SK-N-SH (cell line): ENCODE results near the gene FNDC10. TPM values are rescaled to one million over a fixed set of nuclear protein-coding genes. Genes with fewer than 3 reads are reported as not detected.

Experiments used
- CTCF ChIA-PET: fragments of 300-600, 350-600 bp; formaldehyde crosslinking; extraction: SDS; loops from one replicate; lab custom pipeline; 2021; lab: Yijun Ruan, JAX
- POLR2A ChIA-PET: fragments of 350-600 bp; sonication (Branson Sonifier 250); formaldehyde crosslinking; extraction: SDS; loops from one replicate; lab custom pipeline; 2020; ENCODE audit warnings: antibody characterized with exemption, inconsistent platforms; lab: Yijun Ruan, JAX
- DNase-seq: peaks from one replicate; pipeline ENCODE4 v3.0.0; 2012
- H2AFZ ChIP-seq: fragments of 200-600 bp; sonication (generic); 2 replicates; pipeline ENCODE4 v1.8.1; 2016; ENCODE audit warnings: antibody characterized with exemption, mild to moderate bottlenecking, low read depth
- H3F3A ChIP-seq: fragments of 200-600 bp; sonication (generic); replicated peaks from 2 replicates; pipeline ENCODE3; 2016; ENCODE audit warnings: antibody characterized with exemption, mild to moderate bottlenecking; ENCODE audit not compliant: insufficient read depth
- H3K27ac ChIP-seq, 2 experiments: fragments of 200-500 bp in 1 of 2; fragments of 200-600 bp in 1 of 2; sonication (Bioruptor generic) in 1 of 2; sonication (generic), shearing (Covaris generic) in 1 of 2; 2 replicates each; pipeline versions ENCODE4 v1.5.1 to v1.6.1; 2014 to 2016; ENCODE audit warnings: low read depth in 2 of 2, inconsistent platforms in 1 of 2, low read length in 1 of 2, mild to moderate bottlenecking in 1 of 2, mixed read lengths in 1 of 2
- H3K27me3 ChIP-seq: fragments of 200-600 bp; sonication (generic), shearing (Covaris generic); 2 replicates; pipeline ENCODE4 v1.6.1; 2016; ENCODE audit warnings: mixed run types; ENCODE audit not compliant: insufficient read depth
- H3K36me3 ChIP-seq, 2 experiments: fragments of 200-500 bp in 1 of 2; fragments of 200-600 bp in 1 of 2; sonication (Bioruptor generic) in 1 of 2; sonication (generic) in 1 of 2; replicated peaks in 1 of 2; 2 replicates each; pipeline versions ENCODE3 to v1.5.1; 2014 to 2016; ENCODE audit warnings: low read length in 1 of 2, mild to moderate bottlenecking in 1 of 2; ENCODE audit not compliant: insufficient read depth in 2 of 2, control insufficient read depth in 1 of 2
- H3K4me1 ChIP-seq, 2 experiments: fragments of 200-500 bp in 1 of 2; fragments of 200-600 bp in 1 of 2; sonication (Bioruptor generic) in 1 of 2; sonication (generic), shearing (Covaris generic) in 1 of 2; 2 replicates each; pipeline versions ENCODE4 v1.5.1 to v1.6.1; 2014 to 2016; ENCODE audit warnings: low read depth in 1 of 2, low read length in 1 of 2, mixed run types in 1 of 2; ENCODE audit not compliant: insufficient read depth in 2 of 2, control insufficient read depth in 1 of 2
- H3K4me2 ChIP-seq: fragments of 200-600 bp; sonication (generic), shearing (Covaris generic); 2 replicates; pipeline ENCODE4 v1.6.1; 2017; ENCODE audit warnings: mixed run types
- H3K4me3 ChIP-seq, 2 experiments: fragments of 200-500 bp in 1 of 2; fragments of 200-600 bp in 1 of 2; sonication (Bioruptor generic) in 1 of 2; sonication (generic), shearing (Covaris generic) in 1 of 2; 2 replicates each; pipeline versions ENCODE4 v1.5.1 to v1.8.1; 2014 to 2016; ENCODE audit warnings: low read depth in 2 of 2, inconsistent platforms in 1 of 2, low read length in 1 of 2, mild to moderate bottlenecking in 1 of 2, mixed read lengths in 1 of 2, moderate library complexity in 1 of 2
- H3K79me2 ChIP-seq: fragments of 200-600 bp; sonication (generic); 2 replicates; pipeline ENCODE4 v1.8.1; 2017; ENCODE audit warnings: mild to moderate bottlenecking; ENCODE audit not compliant: insufficient read depth
- H3K9ac ChIP-seq: fragments of 200-600 bp; sonication (generic); 2 replicates; pipeline ENCODE4 v1.6.1; 2017; ENCODE audit warnings: mixed run types
- H3K9me2 ChIP-seq: fragments of 200-600 bp; sonication (generic); 2 replicates; pipeline ENCODE4 v1.6.1; 2017; ENCODE audit warnings: mixed run types
- H3K9me3 ChIP-seq: fragments of 200-600 bp; sonication (generic); 2 replicates; pipeline ENCODE4 v1.6.1; 2017; ENCODE audit warnings: mixed run types, mild to moderate bottlenecking, moderate library complexity
- H4K20me1 ChIP-seq: fragments of 200-600 bp; sonication (generic); 2 replicates; pipeline ENCODE4 v1.6.1; 2017; ENCODE audit warnings: mild to moderate bottlenecking, mixed run types; ENCODE audit not compliant: insufficient read depth
- MXI1 ChIP-seq: IDR thresholded peaks from 2 replicates; pipeline ENCODE4 v1.6.1; 2012; ENCODE audit warnings: mild to moderate bottlenecking, low read depth, low read length, improper control_type of control experiment
- NFIC ChIP-seq: IDR thresholded peaks from 2 replicates; pipeline ENCODE4 v1.4.0; 2012; ENCODE audit warnings: borderline replicate concordance
- TAF1 ChIP-seq: IDR thresholded peaks from 2 replicates; pipeline ENCODE4 v1.6.1; 2012; ENCODE audit warnings: low read depth, mild to moderate bottlenecking, low read length, moderate library complexity, borderline replicate concordance
- TEAD4 ChIP-seq: IDR thresholded peaks from 2 replicates; pipeline ENCODE4 v1.4.0; 2012; ENCODE audit warnings: mild to moderate bottlenecking, borderline replicate concordance; ENCODE audit not compliant: insufficient read depth
- YY1 ChIP-seq: IDR thresholded peaks from 2 replicates; pipeline ENCODE4 v1.4.0; 2012; ENCODE audit warnings: low read depth, mild to moderate bottlenecking
- WGBS: methylation state at CpG from one replicate; pipeline ENCODE4 v1.1.6; 2017; ENCODE audit warnings: low lambda C conversion rate; 5-methylcytosine and 5-hydroxymethylcytosine counted together
- polyA plus RNA-seq, 3 experiments: library from polyadenylated mRNA; depleted of rRNA; stranded (reverse); fragments of >200 nt; gene quantifications; 2 replicates each; pipeline ENCODE4 v1.2.3, GENCODE V29; 2012
- TF ChIP-seq, protein P1 (sequence below): IDR thresholded peaks from 2 replicates; pipeline ENCODE4 v1.4.0; 2012; ENCODE audit warnings: low read depth
- TF ChIP-seq, protein P2 (sequence below): IDR thresholded peaks from 2 replicates; pipeline ENCODE4 v1.4.0; 2012; ENCODE audit warnings: low read depth, borderline replicate concordance
- TF ChIP-seq, protein P3 (sequence below): fragments of 150-350 bp; IDR thresholded peaks from 2 replicates; pipeline ENCODE4 v1.6.1; 2017; ENCODE audit warnings: antibody characterized with exemption, low read length, low read depth, borderline replicate concordance
- TF ChIP-seq, protein P4 (sequence below): fragments of 200-600 bp; sonication (generic); IDR thresholded peaks from 2 replicates; pipeline ENCODE4 v1.6.1; 2017; ENCODE audit warnings: antibody characterized with exemption, mild to moderate bottlenecking, moderate library complexity

The FNDC10 gene
- polyA plus RNA-seq, 1 of the 3 experiments (the other 2 are of a cell fraction): 6.7 TPM

DNA sequence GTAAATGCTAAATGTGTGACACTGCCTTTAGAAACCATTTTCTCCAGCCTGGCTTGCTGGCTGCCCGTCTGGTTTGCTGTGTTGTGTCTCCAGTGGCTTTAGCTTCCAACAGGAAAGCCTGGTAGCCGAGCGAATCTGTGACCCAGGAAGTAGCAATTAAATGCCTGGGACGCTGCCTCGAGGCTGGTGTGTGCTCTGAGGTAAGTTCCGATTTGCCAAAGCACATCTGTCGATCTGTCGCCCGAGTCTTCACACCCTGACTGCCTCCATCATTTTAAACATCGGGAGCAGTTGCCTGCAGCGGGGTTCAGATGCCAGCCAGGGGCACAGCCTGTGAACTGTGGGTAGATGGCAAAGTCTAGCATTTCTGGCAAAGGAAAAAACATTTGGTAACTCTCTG lies 17.6 kb upstream of the FNDC10 start:
- no peaks in the 10 kb centered on the region for H3K9me2 ChIP-seq
- peaks cover 49% of the 10 kb centered on the region for H3K79me2 ChIP-seq
- peak overlapping the region; percentile 90; the same call in 1 of the 2 replicates for H3K4me2 ChIP-seq
- peaks cover 0 to 18% of the 10 kb centered on the region in 2 experiments; a peak in 1 of 4 replicates for H3K4me1 ChIP-seq
- ChIA-PET POLR2A (no interaction called here), CTCF (interaction anchor here (0.6 kb wide), 1 partner anchor 211 kb away, joined by 3 read pairs; no protein-coding TSS in a partner anchor)
- H3K9ac ChIP-seq: no peak overlapping the region
- H3K4me3 ChIP-seq: no peak overlapping the region
- H3K36me3 ChIP-seq: peaks cover 3 to 7% of the 10 kb centered on the region in 2 experiments
- no peaks in the 10 kb centered on the region for H3K27me3 ChIP-seq
- no peaks in the 10 kb centered on the region for H3F3A ChIP-seq
- no peak for TF ChIP-seq YY1
- no peak for TF ChIP-seq TEAD4
- TF ChIP-seq, protein P1, sequence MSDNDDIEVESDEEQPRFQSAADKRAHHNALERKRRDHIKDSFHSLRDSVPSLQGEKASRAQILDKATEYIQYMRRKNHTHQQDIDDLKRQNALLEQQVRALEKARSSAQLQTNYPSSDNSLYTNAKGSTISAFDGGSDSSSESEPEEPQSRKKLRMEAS: no peak
- TF ChIP-seq, protein P2, sequence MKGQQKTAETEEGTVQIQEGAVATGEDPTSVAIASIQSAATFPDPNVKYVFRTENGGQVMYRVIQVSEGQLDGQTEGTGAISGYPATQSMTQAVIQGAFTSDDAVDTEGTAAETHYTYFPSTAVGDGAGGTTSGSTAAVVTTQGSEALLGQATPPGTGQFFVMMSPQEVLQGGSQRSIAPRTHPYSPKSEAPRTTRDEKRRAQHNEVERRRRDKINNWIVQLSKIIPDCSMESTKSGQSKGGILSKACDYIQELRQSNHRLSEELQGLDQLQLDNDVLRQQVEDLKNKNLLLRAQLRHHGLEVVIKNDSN: no peak
- 95% methylated on average over 10 of the region's 11 CpGs for WGBS
- no peak overlapping the region for H3K27ac ChIP-seq
- no peak for DNase-seq
- H2AFZ ChIP-seq: no peak overlapping the region
- peaks cover 10% of the 10 kb centered on the region for H4K20me1 ChIP-seq
- no peaks in the 10 kb centered on the region for H3K9me3 ChIP-seq

DNA sequence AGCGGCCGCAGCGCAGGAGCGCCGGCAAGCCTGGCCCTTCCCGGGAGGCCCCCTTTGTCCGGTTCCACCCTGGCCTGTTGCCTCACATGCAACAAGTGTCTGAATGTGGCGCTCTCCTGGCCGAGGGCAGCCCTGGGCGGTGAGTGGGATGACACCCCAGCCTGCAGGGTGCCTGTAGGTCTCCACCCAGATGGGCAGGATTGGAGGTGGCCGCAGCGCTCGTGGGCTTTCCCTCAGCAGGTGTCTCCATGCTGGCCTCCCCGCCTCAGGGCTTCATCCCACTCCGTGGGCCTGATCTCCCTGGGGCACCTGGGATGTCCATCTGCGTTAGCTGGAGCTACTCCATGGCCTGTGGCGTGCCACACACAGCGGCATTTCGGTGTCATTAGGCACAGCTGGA lies 16.9 kb upstream of the FNDC10 start:
- CTCF ChIA-PET: no interaction called here
- Histone ChIP-seq H3K27ac (no peak overlapping the region), H2AFZ (no peak overlapping the region), H3K36me3 (peaks cover 3 to 7% of the 10 kb centered on the region in 2 experiments), H3F3A (no peaks in the 10 kb centered on the region), H3K79me2 (peaks cover 49% of the 10 kb centered on the region), H4K20me1 (peaks cover 10% of the 10 kb centered on the region), H3K4me1 (peaks cover 0 to 18% of the 10 kb centered on the region in 2 experiments; a peak in 1 of 4 replicates), H3K9me3 (no peaks in the 10 kb centered on the region), H3K4me2 (peak overlapping the region; percentile 90), H3K9me2 (no peaks in the 10 kb centered on the region), H3K9ac (peak overlapping the region; percentile 100; the same call in 1 of the 2 replicates), H3K27me3 (no peaks in the 10 kb centered on the region), H3K4me3 (peak overlapping the region; percentile 86 to 88)
- WGBS: 83% methylated on average over 2 of the region's 19 CpGs
- DNase-seq: no peak
- TF ChIP-seq TAF1 (no peak), NFIC (no peak), MXI1 (no peak)
- TF ChIP-seq, protein P3, sequence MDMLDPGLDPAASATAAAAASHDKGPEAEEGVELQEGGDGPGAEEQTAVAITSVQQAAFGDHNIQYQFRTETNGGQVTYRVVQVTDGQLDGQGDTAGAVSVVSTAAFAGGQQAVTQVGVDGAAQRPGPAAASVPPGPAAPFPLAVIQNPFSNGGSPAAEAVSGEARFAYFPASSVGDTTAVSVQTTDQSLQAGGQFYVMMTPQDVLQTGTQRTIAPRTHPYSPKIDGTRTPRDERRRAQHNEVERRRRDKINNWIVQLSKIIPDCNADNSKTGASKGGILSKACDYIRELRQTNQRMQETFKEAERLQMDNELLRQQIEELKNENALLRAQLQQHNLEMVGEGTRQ: no peak
- TF ChIP-seq, protein P4, sequence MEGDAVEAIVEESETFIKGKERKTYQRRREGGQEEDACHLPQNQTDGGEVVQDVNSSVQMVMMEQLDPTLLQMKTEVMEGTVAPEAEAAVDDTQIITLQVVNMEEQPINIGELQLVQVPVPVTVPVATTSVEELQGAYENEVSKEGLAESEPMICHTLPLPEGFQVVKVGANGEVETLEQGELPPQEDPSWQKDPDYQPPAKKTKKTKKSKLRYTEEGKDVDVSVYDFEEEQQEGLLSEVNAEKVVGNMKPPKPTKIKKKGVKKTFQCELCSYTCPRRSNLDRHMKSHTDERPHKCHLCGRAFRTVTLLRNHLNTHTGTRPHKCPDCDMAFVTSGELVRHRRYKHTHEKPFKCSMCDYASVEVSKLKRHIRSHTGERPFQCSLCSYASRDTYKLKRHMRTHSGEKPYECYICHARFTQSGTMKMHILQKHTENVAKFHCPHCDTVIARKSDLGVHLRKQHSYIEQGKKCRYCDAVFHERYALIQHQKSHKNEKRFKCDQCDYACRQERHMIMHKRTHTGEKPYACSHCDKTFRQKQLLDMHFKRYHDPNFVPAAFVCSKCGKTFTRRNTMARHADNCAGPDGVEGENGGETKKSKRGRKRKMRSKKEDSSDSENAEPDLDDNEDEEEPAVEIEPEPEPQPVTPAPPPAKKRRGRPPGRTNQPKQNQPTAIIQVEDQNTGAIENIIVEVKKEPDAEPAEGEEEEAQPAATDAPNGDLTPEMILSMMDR: no peak
- POLR2A ChIA-PET: no interaction called here
